OCI-M2 (cell line): ENCODE results near the gene GOLGA1.

Experiments
- DNase-seq: peaks from one replicate; lab custom pipeline; 2025; ENCODE audit not compliant: unreplicated experiment; lab: John Stamatoyannopoulos, UW

GOLGA1 gene

DNA sequence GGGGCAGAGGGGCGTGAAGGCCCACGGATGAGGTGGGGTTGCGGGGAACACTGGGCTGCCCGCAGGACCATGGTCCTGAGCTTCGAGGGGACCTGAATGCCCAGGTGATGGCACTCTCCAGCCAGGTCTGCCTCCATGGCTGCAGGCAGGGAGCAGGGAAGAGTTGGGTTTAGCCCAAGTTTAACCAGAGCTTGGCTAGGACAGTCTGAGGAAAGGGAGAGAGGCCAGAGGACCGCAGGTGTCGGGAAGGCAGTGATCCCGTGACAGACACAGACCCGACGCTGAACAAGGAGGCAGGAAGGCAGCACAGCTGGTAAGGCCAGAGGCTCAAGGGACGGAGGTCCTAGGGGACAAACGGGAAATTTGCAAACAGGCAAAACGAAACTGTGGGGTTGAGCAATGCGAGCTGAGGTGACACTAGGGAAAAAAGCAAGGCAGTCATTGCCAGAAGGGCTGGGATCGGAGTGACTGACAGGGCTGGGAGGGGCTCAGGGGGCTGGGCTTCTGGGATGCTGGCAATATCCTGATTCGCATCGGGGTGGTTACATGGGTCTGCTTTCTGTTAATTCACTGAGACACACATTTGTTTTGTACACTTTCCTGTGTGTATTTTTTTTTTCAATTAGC lies 53.9 kb downstream of the GOLGA1 start:
- DNase-seq: no peak

DNA sequence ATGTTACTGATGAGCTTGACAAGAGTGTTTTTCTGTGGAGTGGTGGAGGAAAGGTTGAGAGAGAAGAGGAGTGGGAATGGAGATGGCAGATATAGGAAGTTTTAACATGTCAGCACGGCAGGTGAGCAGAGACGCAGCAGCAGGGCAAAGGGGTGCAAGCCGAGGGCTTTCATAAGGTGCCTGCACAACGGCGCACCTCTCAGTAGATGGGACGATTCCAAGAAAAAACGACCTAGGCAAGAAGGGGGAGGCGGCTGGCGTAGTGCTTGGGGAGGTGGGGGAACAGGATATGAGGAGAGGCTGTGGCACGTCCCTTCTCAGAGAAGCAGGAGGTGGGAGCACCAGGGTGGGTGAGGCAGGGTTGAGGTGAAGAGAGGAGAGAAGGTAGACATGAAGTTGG lies 54.4 kb downstream of the GOLGA1 start:
- DNase-seq: no peak

DNA sequence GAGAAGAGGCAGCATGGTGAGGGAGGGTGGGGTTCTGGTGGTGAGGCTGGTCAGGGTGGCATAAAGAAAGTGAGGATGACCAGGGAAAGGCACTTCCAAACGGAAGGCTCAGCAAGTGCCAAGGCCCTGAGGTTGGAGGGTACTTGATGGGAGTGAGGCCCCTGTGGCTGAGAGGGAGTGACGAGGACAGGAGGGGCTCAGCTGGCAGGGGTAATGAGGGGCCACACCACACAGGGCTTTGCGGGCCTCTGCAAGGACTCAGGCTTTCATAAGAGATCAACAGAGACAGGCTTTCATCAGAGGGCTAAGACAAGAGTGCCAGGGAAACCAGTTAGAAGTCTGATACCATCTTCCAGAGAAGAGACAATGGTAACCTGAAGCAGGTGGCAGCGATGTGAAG lies 55.3 kb downstream of the GOLGA1 start:
- no peak for DNase-seq

DNA sequence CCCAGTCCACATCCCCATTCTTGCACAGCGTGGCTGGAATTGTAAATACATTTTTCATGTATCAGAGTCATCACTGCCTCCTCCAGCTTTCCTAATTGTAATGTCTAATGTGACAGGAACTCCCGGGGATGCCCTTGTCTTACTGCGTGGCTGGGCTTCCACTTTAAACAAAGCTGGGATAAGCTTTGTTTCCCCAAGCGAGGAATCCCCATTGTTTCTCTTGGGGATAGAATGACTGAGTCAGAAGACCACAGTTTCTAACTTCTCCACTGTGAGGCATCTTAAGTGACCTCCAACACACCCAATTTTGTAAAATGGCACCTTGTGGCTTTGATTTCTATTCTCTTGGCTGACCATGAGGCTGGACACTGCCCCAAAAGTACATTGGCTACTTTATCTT lies 56.5 kb downstream of the GOLGA1 start:
- DNase-seq: no peak

DNA sequence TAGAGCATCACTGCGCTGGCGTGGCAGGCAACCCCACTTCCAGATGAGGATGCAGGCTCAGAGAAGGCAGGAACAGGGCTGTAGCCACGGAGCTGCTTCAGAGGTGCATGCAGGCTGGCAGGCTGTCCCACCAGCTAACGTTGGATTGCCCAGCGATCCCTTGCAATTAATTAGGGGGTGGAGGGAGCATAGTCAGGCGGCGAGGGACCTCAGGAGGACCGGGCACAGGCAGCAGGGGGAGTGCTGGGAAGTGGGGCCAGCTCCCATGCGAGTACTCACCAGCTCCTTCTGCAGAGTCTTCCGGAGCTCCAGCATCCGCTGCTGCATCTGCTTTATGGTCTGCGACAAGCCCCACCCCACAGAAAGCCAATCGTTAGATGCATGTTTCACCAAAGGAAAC lies 58.7 kb downstream of the GOLGA1 start:
- DNase-seq: no peak

DNA sequence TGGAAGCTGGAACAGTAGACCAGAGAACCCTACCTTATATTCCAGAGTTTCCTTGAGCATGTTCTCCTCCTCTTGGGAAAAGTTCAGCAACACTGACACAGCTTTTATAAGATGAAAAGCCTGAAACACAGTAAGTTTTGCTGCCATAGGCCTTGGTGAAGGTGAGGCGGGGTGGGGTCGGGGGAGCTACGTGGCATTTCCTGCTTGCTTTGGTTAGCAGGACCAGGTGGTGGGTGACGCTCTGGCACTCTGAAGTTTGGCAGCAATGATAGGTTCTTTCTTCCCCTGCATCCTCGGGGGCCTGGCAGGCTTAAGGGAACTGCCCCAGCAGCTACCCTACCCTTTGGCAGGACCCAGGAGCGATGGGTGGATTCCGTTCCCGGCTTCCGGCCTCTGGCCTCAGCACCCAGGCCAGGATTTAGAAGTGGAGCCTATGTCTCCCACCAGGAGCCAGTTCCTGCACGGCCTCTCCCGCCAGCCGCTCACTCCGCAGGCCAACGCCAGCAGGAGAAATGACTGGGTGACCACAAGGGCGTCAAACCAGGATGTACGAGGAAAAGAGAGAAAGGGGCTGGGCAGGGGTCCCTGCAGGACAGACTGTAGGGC lies 59.6 kb downstream of the GOLGA1 start:
- no peak for DNase-seq

DNA sequence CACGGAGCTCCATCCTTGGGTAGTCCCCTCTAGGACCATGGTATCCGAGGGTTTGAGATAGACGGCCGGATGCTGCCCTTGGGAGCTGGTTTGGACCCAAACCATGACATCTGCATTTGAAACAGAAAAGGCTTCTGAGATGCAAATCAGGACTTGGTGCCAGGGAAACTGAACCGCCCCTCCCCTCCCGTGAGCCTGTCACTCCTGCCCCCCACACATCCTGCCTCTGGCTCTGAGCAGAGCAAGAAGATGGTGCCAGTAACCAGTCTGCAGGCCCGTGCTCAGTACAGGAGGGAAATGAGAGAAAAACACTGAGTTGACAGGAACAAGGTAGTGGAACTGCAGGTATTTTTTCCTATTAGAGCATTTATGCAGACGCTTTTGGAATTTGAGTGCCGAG lies 60.4 kb downstream of the GOLGA1 start:
- no peak for DNase-seq

DNA sequence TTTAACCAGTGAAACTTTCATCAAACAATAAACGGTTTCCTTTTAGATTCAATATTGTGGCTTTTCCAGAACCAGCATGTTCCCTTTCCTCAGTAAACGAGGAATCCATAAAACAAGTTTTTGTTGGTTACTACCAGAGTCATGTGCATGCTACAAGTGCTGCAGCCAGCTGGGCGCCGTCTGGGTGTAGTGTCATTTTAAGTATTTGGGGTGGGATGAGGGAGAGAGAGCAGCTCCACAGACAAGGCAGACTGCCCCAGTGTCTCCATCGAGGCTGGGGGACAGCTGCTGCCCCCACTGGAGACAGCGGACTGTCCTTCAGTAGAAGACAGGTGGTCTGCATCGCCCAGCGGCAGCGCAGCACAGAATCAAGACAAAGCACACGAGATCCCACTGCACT lies 61.7 kb downstream of the GOLGA1 start:
- DNase-seq: no peak

DNA sequence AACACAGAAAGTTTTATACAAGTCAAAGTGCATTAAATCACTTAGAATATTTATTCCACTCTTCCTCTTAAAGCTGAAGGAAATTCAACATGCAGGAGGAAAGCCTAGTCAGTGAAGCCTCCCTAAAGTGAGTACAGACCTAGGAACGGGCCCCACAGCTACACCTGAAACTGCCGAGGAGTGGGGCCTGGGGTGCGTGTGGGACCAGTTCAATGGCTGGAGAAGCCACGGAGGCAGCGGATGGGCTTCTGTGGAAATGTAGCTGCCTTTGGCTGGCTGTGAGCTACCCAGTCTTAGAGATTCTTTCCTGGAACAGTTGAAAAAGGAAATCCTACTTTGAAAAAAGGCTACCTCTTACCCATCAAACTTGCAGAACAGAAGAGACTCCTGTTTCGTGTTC lies 62.4 kb downstream of the GOLGA1 start:
- DNase-seq: no peak

DNA sequence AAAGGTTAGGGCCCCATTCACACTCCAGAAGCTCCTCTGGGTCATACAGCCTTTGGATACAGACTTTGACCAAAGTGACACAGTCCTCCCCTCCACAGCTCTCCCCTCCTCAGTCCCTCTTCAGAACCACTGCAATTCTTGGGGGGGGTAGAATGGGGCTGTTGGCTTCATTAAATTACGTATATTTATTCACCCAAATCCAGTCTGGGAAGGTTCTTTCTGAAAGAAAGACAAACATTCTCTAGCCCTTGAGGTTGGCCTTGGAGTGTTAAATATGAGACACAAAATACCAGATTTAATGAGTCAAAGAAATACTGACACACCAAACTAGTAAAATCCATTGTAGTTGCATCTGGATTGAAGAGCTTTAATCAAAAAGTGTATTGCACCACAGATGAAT lies 62.9 kb downstream of the GOLGA1 start:
- DNase-seq: no peak

DNA sequence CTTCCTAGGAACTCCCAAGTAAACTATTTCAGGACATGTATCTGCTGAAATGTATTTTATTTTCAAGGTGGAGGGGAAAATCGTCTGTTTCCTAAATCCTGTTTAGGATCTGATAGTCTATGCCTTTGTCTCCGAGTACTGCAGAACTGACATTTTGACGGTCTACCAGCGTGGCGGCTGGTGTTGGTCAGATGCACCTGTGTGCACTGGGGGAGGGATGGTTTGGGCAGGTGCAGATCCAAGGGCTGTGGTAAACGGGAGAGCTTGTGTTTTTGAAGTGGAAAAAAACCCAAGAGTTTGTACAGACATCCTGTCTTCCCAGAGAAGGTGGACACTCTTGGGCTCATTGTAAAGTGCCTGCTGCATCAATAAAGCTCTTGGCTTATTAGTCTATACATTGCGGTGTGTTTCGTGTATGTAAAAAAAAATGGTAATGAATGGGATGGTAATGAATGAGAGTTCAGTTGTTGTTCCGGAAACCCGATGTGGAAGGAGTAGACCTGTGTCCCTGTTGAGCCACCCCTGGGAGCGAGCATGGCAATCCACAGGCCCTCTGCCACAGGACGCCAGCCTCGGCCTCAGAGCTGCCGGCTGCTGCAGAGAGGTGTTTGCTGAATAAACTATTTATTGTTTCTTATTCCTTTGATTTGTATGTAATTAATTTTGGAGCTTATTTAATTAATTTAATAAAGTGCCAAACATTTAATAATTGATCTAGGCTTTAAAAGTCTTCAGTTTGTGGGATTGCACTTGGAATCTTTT lies 63.7 kb downstream of the GOLGA1 start:
- DNase-seq: no peak

DNA sequence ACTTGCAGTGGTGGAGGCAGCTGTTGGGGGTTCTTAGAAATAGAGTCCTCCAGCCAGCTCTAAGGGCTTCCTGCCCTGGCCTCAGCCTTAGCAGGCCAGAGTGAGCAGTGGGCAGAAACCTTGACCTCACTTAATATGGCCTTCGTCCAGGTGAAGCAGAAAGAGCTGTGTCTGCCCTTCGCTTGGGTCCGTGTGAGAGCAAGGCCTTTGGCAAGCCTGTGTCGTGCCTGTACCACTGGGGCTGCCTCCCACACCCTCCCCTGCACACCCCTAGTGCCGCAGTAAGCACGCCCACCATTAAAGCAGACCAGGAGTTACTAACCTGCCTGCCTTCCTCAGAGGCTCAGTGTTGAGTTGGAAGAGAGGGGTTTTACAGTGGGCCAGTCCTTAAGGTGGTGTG lies 65.4 kb downstream of the GOLGA1 start:
- DNase-seq: no peak

DNA sequence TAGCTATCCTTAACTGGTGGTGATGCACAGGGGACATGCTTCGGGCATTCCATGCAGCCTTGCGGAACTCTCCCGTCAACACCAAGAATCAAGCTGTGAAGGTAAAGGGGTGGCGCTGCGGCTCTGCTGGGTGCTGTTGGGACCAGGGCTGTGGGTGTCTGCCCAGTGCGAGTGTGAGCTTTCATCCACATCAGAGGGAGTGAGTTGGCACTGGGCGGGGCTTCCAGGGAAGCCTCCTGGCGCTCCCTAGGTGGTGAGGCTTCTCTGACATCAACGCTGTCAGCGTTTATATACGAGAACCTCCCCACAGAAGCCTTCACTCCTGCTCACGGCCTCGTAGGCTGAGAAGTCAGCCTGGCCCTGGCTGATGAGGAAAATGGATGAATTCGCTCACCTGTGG lies 67.2 kb downstream of the GOLGA1 start:
- no peak for DNase-seq

DNA sequence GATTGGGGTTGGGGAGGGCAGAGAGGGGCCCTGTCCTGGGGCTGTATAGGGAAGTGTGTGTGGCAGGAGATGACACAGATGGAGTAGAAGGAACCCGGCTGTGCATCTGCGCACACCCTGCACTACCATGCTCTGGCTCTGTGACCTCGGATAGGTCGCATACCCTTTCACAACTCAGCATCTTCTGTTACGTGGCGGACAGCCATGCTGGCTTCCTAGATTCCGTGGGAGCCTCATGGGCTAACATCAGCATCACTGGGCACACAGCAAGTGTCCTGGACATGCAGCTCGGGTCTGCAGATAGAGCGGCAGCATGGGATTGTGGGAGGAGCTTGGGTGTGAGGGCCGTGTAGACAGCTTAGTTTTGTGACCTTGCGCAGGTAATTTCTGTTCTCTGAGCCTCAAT lies 69.7 kb downstream of the GOLGA1 start:
- DNase-seq: no peak

DNA sequence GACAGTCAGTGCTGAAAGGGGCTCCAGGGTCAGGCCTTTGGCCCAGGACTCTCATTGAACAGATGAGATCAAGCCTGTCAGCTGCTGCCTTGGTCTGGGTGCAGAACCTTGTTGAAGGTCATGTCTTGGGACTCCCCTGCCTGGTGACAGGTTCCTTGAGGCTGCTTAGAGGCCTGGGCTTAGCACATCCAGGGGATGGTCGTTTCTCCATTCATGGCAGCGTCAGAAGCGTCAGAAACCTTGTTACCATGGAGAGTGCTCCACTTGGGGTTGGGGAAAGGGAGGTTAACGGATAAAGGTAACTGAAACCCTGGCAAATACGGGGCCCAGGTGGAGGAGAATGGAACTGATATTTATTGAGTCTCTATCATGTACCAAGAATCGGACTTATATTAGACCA lies 70.2 kb downstream of the GOLGA1 start:
- DNase-seq: no peak

DNA sequence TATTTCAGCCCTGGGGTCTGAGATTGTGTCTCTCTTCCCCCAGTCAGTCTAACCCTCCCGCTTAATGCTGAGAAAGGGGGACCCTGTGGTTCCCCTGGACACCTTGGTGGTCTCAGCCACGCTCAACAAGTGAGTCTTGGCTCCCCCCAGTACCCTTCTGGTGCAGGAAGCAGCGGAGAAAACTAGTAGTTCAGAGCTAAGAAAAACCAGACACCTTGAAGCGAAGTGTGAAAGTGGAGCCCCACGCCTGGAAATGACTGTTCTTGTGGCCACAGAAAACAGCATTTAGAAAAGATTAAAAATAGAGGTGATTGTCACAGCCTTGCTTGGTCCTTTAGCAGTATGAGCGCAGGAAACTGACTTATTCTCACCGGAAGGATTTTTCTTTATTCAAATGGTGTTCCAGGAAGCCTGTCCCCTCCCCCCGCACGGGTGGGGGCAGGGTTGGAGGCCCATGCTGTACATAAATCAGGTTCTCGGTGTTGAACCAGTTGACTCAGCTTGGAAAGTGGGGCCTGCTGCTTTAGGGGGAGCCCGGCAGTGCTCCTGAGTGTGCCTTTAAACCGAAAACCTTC lies 70.8 kb downstream of the GOLGA1 start:
- no peak for DNase-seq

DNA sequence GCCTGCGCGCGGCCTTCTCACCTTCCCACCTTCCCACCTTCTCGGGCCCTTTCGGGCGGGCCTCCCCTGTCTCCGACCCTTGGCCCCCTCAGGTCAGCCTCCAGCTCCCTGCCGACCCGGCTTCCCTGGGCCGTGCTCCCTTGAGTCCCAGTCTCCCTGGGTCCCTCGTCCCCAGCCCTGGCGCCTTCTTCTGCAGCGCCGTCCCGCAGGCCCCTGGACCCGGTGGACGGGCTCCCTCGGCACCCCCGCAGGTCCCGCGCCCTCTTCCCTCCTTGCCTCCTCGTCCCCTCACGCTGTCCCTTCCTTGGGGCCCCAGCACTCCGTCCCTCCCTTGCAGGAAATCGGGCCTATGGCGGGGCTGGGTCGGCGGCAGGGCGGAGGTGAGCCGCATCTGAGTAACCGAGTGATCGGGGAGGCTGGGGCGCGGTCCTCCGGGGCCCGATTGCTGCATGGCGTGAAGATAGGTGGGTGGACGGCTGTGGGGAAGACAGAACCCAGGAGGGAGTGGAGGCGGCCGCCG lies 71.4 kb downstream of the GOLGA1 start:
- DNase-seq: no peak

DNA sequence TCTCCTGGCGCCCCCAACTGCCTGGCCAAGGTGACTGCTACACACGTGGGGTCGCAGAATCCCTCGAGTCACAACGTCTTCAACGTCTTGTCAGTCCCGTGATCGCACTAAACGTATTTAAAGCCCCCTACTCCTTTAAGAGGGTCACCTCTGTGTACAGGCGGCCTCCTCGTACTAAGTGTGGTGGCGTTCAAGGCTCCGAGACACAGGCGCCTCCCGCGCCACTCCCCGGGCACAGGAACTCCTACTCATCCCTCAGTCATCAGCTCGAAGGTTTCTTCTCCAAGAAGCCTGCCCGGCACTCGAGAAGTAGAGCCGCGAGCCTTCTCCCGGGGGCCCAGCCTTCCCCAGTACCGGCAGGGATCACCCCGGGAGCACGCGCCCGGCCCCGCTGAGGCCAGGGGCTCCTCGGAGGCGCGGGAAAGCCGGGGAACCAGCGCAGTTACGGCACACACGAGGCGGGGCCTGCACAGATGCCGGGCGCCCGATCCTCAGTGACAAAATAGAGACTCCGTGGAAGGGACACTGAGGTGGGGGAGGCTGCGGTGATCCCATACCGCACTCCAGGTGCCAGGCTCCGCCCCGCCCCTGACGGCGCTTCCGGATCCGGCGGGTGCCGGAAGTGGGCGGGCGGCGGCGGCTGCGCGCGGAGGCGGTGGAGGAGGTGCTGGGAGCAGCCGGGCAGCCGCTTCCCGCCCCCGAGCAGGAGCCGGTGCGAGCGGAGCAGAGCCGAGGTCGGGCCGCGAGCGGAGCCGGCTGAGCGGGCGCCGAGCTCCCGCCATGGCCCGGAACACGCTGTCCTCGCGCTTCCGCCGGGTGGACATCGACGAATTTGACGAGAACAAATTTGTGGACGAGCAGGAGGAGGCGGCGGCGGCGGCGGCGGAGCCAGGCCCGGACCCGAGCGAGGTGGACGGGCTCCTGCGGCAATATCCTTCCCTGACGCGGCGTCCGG lies 72.1 kb downstream of the GOLGA1 start:
- no peak for DNase-seq

DNA sequence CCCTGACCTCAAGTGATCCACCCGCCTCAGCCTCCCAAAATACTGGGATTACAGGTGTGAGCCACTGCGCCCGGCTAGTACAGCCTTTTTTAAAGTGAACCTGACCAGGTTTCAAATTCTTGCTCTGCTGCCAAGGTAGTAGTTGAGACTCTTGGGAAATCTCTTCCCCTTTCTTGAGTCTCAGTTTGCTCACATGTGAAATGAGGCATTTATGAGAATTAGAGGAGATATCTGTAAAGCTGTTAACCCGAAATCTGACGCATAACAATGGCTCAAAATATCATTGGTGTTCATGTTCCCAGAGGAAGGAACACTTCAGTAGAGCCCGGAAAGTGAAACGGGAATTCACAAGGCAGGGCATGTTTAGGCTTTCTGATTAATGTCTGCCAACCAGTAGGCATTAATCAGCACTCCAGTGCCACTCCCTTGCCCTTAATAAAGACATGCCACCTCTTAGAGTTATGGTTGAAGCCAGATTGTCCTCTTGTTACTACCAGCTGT lies 77.5 kb downstream of the GOLGA1 start:
- DNase-seq: no peak

DNA sequence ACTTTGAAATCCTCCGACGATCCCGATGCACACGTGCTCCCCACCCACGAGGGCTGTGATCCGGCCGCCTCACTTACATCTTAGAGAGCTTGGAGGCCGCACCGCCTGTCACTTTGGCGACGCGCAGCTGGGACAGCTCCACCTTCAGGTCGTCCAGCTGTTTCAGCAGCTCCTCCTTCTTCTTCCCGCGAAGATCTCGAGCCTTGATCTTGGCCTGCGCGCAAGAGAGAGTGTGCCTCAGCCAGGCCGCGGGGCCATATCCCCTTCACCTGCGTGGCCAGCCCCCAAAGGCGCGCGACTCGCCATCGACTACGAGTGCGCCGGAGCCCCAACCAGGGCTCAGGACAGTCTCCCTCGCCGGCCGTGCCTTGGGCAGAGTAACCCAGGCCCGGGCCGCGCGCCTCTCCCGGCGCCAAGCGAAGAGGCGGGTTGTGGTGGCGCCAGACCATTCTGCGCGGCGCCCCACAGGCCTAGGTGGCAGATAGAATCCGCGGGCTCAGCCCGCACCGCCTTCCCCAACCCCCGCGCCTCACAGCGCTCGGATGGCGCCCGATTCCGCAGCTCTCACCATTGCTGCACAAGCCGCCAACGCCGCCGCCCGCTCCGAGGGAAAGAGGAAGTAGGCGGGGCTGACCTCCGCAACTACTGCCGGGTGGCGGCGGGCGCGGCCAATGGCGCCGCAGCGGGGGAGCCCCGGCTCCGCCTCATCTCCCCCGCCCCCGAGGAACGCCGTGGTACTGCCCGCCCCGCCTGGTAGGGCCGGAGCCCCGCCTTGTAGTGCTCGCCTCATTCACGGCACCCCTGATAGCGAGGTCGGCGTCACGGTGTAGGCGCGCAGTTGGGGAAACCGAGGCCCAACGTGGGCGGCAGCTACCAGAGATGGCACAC lies 79.3 kb downstream of the GOLGA1 start, which contains the start of the genes ARPC5L and RPL35:
TSS of gene ARPC5L (plus strand) at position 789 of the 888 bp plus-strand sequence. CDS start 7,161 bp downstream, outside the sequence.
TSS of gene RPL35 (minus strand) at position 616 of the 888 bp plus-strand sequence. CDS start at position 571, 45 bp downstream.
- DNase-seq: peak; percentile 73
